COLO668 (cell line): Measurements from ENCODE around the gene NDFIP1.
"Not testable (repeated sequence)": the region's sequence is repeated elsewhere in the genome, so short reads cannot be mapped to it uniquely, and the experiment has no call there.

Source experiments
- DNase-seq: peaks from one replicate; lab custom pipeline; 2025; ENCODE audit not compliant: unreplicated experiment; lab: John Stamatoyannopoulos, UW

Gene NDFIP1

GRCh38 chr5:142108432-142109330, at the start of gene NDFIP1:
TSS of gene NDFIP1 (plus strand) at chr5:142108779. CDS start at chr5:142108975, 196 bp downstream.
- peak; percentile 80 for DNase-seq

- DNase-seq, result no peak
Measured at GRCh38 chr5:142059304-142059940, 49.2 kb upstream of the NDFIP1 start.

- no peak for DNase-seq
Measured at GRCh38 chr5:142063376-142063775, 45.2 kb upstream of the NDFIP1 start.

GRCh38 chr5:142063878-142064331, 44.7 kb upstream of the NDFIP1 start:
- no peak for DNase-seq

- DNase-seq, result no peak
Measured at GRCh38 chr5:142065273-142065672, 43.3 kb upstream of the NDFIP1 start.

- no peak for DNase-seq
Measured at GRCh38 chr5:142069606-142070399, 38.8 kb upstream of the NDFIP1 start.

- DNase-seq, result no peak
Measured at GRCh38 chr5:142070734-142071133, 37.8 kb upstream of the NDFIP1 start.

- DNase-seq, result no peak
Measured at GRCh38 chr5:142072488-142072887, 36.1 kb upstream of the NDFIP1 start.

GRCh38 chr5:142073362-142073988, 35.1 kb upstream of the NDFIP1 start:
- DNase-seq, result no peak

- DNase-seq, result no peak
Measured at GRCh38 chr5:142074006-142074405, 34.6 kb upstream of the NDFIP1 start.

GRCh38 chr5:142078221-142078620, 30.4 kb upstream of the NDFIP1 start:
- no peak for DNase-seq

- no peak for DNase-seq
Measured at GRCh38 chr5:142078706-142079105, 29.9 kb upstream of the NDFIP1 start.

- DNase-seq, result no peak
Measured at GRCh38 chr5:142079306-142079721, 29.3 kb upstream of the NDFIP1 start.

- no peak for DNase-seq
Measured at GRCh38 chr5:142080248-142080647, 28.3 kb upstream of the NDFIP1 start.

- no peak for DNase-seq
Measured at GRCh38 chr5:142082182-142082781, 26.3 kb upstream of the NDFIP1 start.

GRCh38 chr5:142086229-142086628, 22.4 kb upstream of the NDFIP1 start:
- DNase-seq, result no peak

- DNase-seq, result no peak
Measured at GRCh38 chr5:142086679-142087078, 21.9 kb upstream of the NDFIP1 start.

- DNase-seq, result no peak
Measured at GRCh38 chr5:142087920-142088679, 20.5 kb upstream of the NDFIP1 start.

- DNase-seq, result not testable (repeated sequence)
Measured at GRCh38 chr5:142088855-142089479, 19.6 kb upstream of the NDFIP1 start.
